ENCODE measurements around the gene LMOD1. TPM values are rescaled to one million over a fixed set of nuclear protein-coding genes. Genes with fewer than 3 reads are reported as not detected.
"Not testable (repeated sequence)": the region's sequence is repeated elsewhere in the genome, so short reads cannot be mapped to it uniquely, and the experiment has no call there.

Gene LMOD1
- total RNA-seq, 2 donors from 2014 or later, result not detected

GRCh38 chr1:201964261-201964660, 17.9 kb upstream of the LMOD1 start:
- Mint-ChIP-seq H3K27me3 (no peaks in the 10 kb centered on the region), H3K4me1 (peaks cover 9% of the 10 kb centered on the region), H3K36me3 (ENCODE audit: low read depth) (no peaks in the 10 kb centered on the region), H3K4me3 (no peak overlapping the region), H3K27ac (no peak overlapping the region)
- ATAC-seq (no peak), DNase-seq (no peak)
- no peaks in the 10 kb centered on the region for H3K9me3 ChIP-seq (ENCODE audit: control insufficient read depth, low read length, poor library complexity, severe bottlenecking)

GRCh38 chr1:201962382-201962781, 16.0 kb upstream of the LMOD1 start:
- H3K9me3 ChIP-seq (ENCODE audit: control insufficient read depth, low read length, poor library complexity, severe bottlenecking); H3K36me3 Mint-ChIP-seq (ENCODE audit: low read depth); H3K27ac Mint-ChIP-seq; H3K4me1 Mint-ChIP-seq; DNase-seq; H3K4me3 Mint-ChIP-seq; H3K27me3 Mint-ChIP-seq; ATAC-seq: not testable (repeated sequence)

GRCh38 chr1:201958348-201958747, 12.0 kb upstream of the LMOD1 start:
- no peaks in the 10 kb centered on the region for H3K9me3 ChIP-seq (ENCODE audit: control insufficient read depth, low read length, poor library complexity, severe bottlenecking)
- no peak overlapping the region for H3K4me3 Mint-ChIP-seq
- H3K36me3 Mint-ChIP-seq (ENCODE audit: low read depth), result peaks cover 2% of the 10 kb centered on the region
- H3K4me1 Mint-ChIP-seq, result peaks cover 16% of the 10 kb centered on the region
- peak overlapping the region; percentile 37 for H3K27ac Mint-ChIP-seq
- no peaks in the 10 kb centered on the region for H3K27me3 Mint-ChIP-seq
- ATAC-seq (no peak), DNase-seq (no peak)

- DNase-seq (no peak), ATAC-seq (peak; percentile 61)
- peaks cover 2% of the 10 kb centered on the region for H3K36me3 Mint-ChIP-seq (ENCODE audit: low read depth)
- H3K27ac Mint-ChIP-seq, result peak overlapping the region; percentile 96
- H3K4me3 Mint-ChIP-seq, result peak overlapping the region; percentile 95
- H3K4me1 Mint-ChIP-seq, result peaks cover 11% of the 10 kb centered on the region
- H3K27me3 Mint-ChIP-seq, result no peaks in the 10 kb centered on the region
- no peaks in the 10 kb centered on the region for H3K9me3 ChIP-seq (ENCODE audit: control insufficient read depth, low read length, poor library complexity, severe bottlenecking)
These were observed 9.4 kb upstream of the LMOD1 start for GRCh38 chr1:201955729-201956143.

- peak within 1 kb of the TSS; percentile 96 for H3K27ac Mint-ChIP-seq
- peak; percentile 81 to 85 (median 84) for DNase-seq
- peak; percentile 99 for ATAC-seq
- H3K27me3 Mint-ChIP-seq, result no peaks in the 10 kb centered on the region
- peak within 1 kb of the TSS; percentile 95 for H3K4me3 Mint-ChIP-seq
- peaks cover 9% of the 10 kb centered on the region for H3K4me1 Mint-ChIP-seq
- H3K36me3 Mint-ChIP-seq (ENCODE audit: low read depth), result peaks cover 2% of the 10 kb centered on the region
- H3K9me3 ChIP-seq (ENCODE audit: control insufficient read depth, low read length, poor library complexity, severe bottlenecking), result no peaks in the 10 kb centered on the region
These were observed 8.8 kb upstream of the LMOD1 start, which contains the start of gene TIMM17A for GRCh38 chr1:201955009-201955728. Gene TIMM17A (plus strand): TSS chr1:201955503. CDS start chr1:201955527, 24 bp downstream.

- peak overlapping the region; percentile 96 for H3K27ac Mint-ChIP-seq
- peaks cover 9% of the 10 kb centered on the region for H3K4me1 Mint-ChIP-seq
- peaks cover 2% of the 10 kb centered on the region for H3K36me3 Mint-ChIP-seq (ENCODE audit: low read depth)
- no peaks in the 10 kb centered on the region for H3K27me3 Mint-ChIP-seq
- ATAC-seq, result no peak
- DNase-seq, result no peak
- H3K4me3 Mint-ChIP-seq, result peak overlapping the region; percentile 95
- no peaks in the 10 kb centered on the region for H3K9me3 ChIP-seq (ENCODE audit: control insufficient read depth, low read length, poor library complexity, severe bottlenecking)
These were observed 8.1 kb upstream of the LMOD1 start for GRCh38 chr1:201954263-201955008.

- H3K4me1 Mint-ChIP-seq, result peaks cover 11% of the 10 kb centered on the region
- H3K9me3 ChIP-seq (ENCODE audit: control insufficient read depth, low read length, poor library complexity, severe bottlenecking), result no peaks in the 10 kb centered on the region
- ATAC-seq (no peak), DNase-seq (no peak)
- peaks cover 3% of the 10 kb centered on the region for H3K36me3 Mint-ChIP-seq (ENCODE audit: low read depth)
- H3K4me3 Mint-ChIP-seq, result no peak overlapping the region
- H3K27ac Mint-ChIP-seq, result no peak overlapping the region
- peaks cover 44% of the 10 kb centered on the region for H3K27me3 Mint-ChIP-seq
These were observed 3.1 kb upstream of the LMOD1 start for GRCh38 chr1:201949491-201949890.

GRCh38 chr1:201947697-201948008, 1.3 kb upstream of the LMOD1 start:
- DNase-seq (no peak), ATAC-seq (no peak)
- no peaks in the 10 kb centered on the region for H3K9me3 ChIP-seq (ENCODE audit: control insufficient read depth, low read length, poor library complexity, severe bottlenecking)
- Mint-ChIP-seq H3K27me3 (peaks cover 61% of the 10 kb centered on the region), H3K36me3 (ENCODE audit: low read depth) (peaks cover 2% of the 10 kb centered on the region), H3K27ac (no peak overlapping the region), H3K4me1 (peaks cover 8% of the 10 kb centered on the region), H3K4me3 (no peak overlapping the region)

- ATAC-seq, result no peak
- Mint-ChIP-seq H3K27me3 (peaks cover 61% of the 10 kb centered on the region), H3K27ac (no peak overlapping the region), H3K4me3 (no peak overlapping the region), H3K4me1 (peaks cover 8% of the 10 kb centered on the region), H3K36me3 (ENCODE audit: low read depth) (peaks cover 2% of the 10 kb centered on the region)
- no peak for DNase-seq
- H3K9me3 ChIP-seq (ENCODE audit: control insufficient read depth, low read length, poor library complexity, severe bottlenecking), result no peaks in the 10 kb centered on the region
These were observed 505 bp downstream of the LMOD1 start for GRCh38 chr1:201945863-201946223.

GRCh38 chr1:201945157-201945556, 1.2 kb downstream of the LMOD1 start:
- DNase-seq (no peak), ATAC-seq (no peak)
- no peaks in the 10 kb centered on the region for H3K9me3 ChIP-seq (ENCODE audit: control insufficient read depth, low read length, poor library complexity, severe bottlenecking)
- no peak overlapping the region for H3K4me3 Mint-ChIP-seq
- H3K36me3 Mint-ChIP-seq (ENCODE audit: low read depth), result peaks cover 2% of the 10 kb centered on the region
- H3K4me1 Mint-ChIP-seq, result peaks cover 8% of the 10 kb centered on the region
- peaks cover 62% of the 10 kb centered on the region for H3K27me3 Mint-ChIP-seq
- H3K27ac Mint-ChIP-seq, result no peak overlapping the region

- Mint-ChIP-seq H3K36me3 (ENCODE audit: low read depth) (peaks cover 2% of the 10 kb centered on the region), H3K27ac (no peak overlapping the region), H3K4me1 (peaks cover 8% of the 10 kb centered on the region), H3K4me3 (no peak overlapping the region), H3K27me3 (peaks cover 67% of the 10 kb centered on the region)
- H3K9me3 ChIP-seq (ENCODE audit: control insufficient read depth, low read length, poor library complexity, severe bottlenecking), result no peaks in the 10 kb centered on the region
- DNase-seq (no peak), ATAC-seq (no peak)
These were observed 1.7 kb downstream of the LMOD1 start for GRCh38 chr1:201944639-201945038.

GRCh38 chr1:201944002-201944401, 2.3 kb downstream of the LMOD1 start:
- H3K27ac Mint-ChIP-seq, result no peak overlapping the region
- H3K4me1 Mint-ChIP-seq, result peaks cover 8% of the 10 kb centered on the region
- no peak for ATAC-seq
- no peak overlapping the region for H3K4me3 Mint-ChIP-seq
- no peak for DNase-seq
- peaks cover 68% of the 10 kb centered on the region for H3K27me3 Mint-ChIP-seq
- H3K9me3 ChIP-seq (ENCODE audit: control insufficient read depth, low read length, poor library complexity, severe bottlenecking), result no peaks in the 10 kb centered on the region
- H3K36me3 Mint-ChIP-seq (ENCODE audit: low read depth), result peaks cover 2% of the 10 kb centered on the region

- no peak overlapping the region for H3K27ac Mint-ChIP-seq
These were observed 4.2 kb downstream of the LMOD1 start for GRCh38 chr1:201942129-201942495.

More at GRCh38 chr1:201942129-201942495, 4.2 kb downstream of the LMOD1 start:
- Mint-ChIP-seq H3K4me3 (no peak overlapping the region), H3K4me1 (peaks cover 7% of the 10 kb centered on the region), H3K36me3 (ENCODE audit: low read depth) (peaks cover 2% of the 10 kb centered on the region), H3K27me3 (peaks cover 52% of the 10 kb centered on the region)
- H3K9me3 ChIP-seq (ENCODE audit: control insufficient read depth, low read length, poor library complexity, severe bottlenecking), result no peaks in the 10 kb centered on the region
- ATAC-seq (no peak), DNase-seq (no peak)
